Measurements from ENCODE around the gene UGT3A1. TPM values are rescaled to one million over a fixed set of nuclear protein-coding genes. Genes with fewer than 3 reads are reported as not detected.

UGT3A1 gene
- total RNA-seq, 1 experiment from 2014 or later, result not detected

GRCh38 chr5:35902046-35902672 is 89.0 kb downstream of the UGT3A1 start:
- ATAC-seq, result no peak
- intact Hi-C loops (cut with micrococcal nuclease; ENCODE audit: unreplicated experiment), result no loop called here
- no peak for DNase-seq (ENCODE audit: low read depth, low spot score)
- Histone ChIP-seq H3K4me3 (ENCODE audit: low read depth in 2 of 2, low read length in 2 of 2) (no peak overlapping the region), H3K4me1 (ENCODE audit: control insufficient read depth, insufficient read depth, low read length) (no peaks in the 10 kb centered on the region), H3K36me3 (ENCODE audit: control insufficient read depth, insufficient read depth, low read length) (no peaks in the 10 kb centered on the region), H3K9me3 (ENCODE audit: control insufficient read depth, insufficient read depth, low read depth, low read length) (no peaks in the 10 kb centered on the region), H3K27ac (ENCODE audit: low read length) (no peak overlapping the region), H3K27me3 (ENCODE audit: control insufficient read depth, insufficient read depth, low read length) (no peaks in the 10 kb centered on the region)
- POLR2A ChIA-PET, result no interaction called here
- BruUV-seq (replicated peaks), result no TSS peak
- TF ChIP-seq CTCF (IDR thresholded peaks at IDR 0.05) (no peak), TCF7L2 (IDR thresholded peaks at IDR 0.05; ENCODE audit: low read depth, low read length) (no peak), POLR2AphosphoS5 (IDR thresholded peaks at IDR 0.05; ENCODE audit: low read depth, low read length) (no peak), REST (IDR thresholded peaks at IDR 0.05; ENCODE audit: insufficient read depth in 1 of 2, low read depth in 2 of 2, low read length in 1 of 2) (no peak), SIN3A (IDR thresholded peaks at IDR 0.05; ENCODE audit: borderline replicate concordance, insufficient read depth, low read depth, low read length) (no peak)
- in situ Hi-C loops (cut with HindIII; ENCODE audit: low pct_unique_long_range_greater_than_20kb, low sequenced_read_pairs), result no loop called here
- CTCF ChIA-PET, result no interaction called here

Other genes starting within 250 kb of the UGT3A1 start
- 0.90 TPM for gene IL7R, start 134.5 kb downstream of the UGT3A1 start, total RNA-seq (2021; ENCODE audit: unreplicated experiment)
- not detected for gene CAPSL, start 52.8 kb downstream of the UGT3A1 start, total RNA-seq (2021; ENCODE audit: unreplicated experiment)
- 0.10 TPM for gene UGT3A2, start 75.5 kb upstream of the UGT3A1 start, total RNA-seq (2021; ENCODE audit: unreplicated experiment)
- 7.1 TPM for gene LMBRD2, start 160.5 kb upstream of the UGT3A1 start, total RNA-seq (2021; ENCODE audit: unreplicated experiment)
- 21.5 TPM for gene SKP2, start 160.7 kb upstream of the UGT3A1 start, total RNA-seq (2021; ENCODE audit: unreplicated experiment)